GM12892 (cell line): ENCODE results near the gene NCAM1.

Experiments
- DNase-seq: peaks from one replicate; pipeline ENCODE4 v3.0.0; 2011; ENCODE audit not compliant: insufficient read length
- FAIRE-seq: peaks from 2 replicates; lab custom pipeline; 2011; peaks lifted over from hg19 to GRCh38; lab: Jason Lieb, UNC
- POLR2A ChIP-seq: IDR thresholded peaks from 2 replicates; pipeline ENCODE4 v1.6.1; 2011; ENCODE audit warnings: low read depth, low read length, control low read depth
- POLR2AphosphoS5 ChIP-seq: IDR thresholded peaks from 2 replicates; pipeline ENCODE4 v1.6.1; 2011; ENCODE audit warnings: low read depth, low read length, control low read depth
- TAF1 ChIP-seq: IDR thresholded peaks from 2 replicates; pipeline ENCODE4 v1.6.1; 2011; ENCODE audit warnings: low read depth, mild to moderate bottlenecking, control low read depth, low read length, borderline replicate concordance

Gene NCAM1

DNA sequence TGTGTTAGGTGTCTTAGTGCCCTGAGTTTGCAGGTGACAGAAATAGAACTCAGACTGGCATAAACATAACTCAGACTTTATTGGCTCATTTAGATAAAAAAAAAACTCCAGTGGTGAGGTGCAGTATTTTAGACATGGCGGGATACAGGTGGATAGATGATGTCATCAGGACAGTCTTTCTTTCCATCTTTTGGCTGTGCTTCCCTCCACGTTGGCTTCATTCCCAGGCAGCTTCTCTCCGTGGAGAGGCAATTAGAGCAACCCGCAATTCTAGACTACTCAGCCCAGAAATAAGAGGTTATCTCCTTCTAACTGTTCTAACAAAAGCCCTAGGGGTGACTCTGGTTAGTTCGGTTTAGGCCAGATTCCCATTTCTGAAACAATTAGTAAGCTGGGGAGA is 40.5 kb downstream of the NCAM1 start:
- no peak for TF ChIP-seq POLR2A
- no peak for TF ChIP-seq TAF1
- no peak for TF ChIP-seq POLR2AphosphoS5
- no peak for FAIRE-seq
- no peak for DNase-seq

DNA sequence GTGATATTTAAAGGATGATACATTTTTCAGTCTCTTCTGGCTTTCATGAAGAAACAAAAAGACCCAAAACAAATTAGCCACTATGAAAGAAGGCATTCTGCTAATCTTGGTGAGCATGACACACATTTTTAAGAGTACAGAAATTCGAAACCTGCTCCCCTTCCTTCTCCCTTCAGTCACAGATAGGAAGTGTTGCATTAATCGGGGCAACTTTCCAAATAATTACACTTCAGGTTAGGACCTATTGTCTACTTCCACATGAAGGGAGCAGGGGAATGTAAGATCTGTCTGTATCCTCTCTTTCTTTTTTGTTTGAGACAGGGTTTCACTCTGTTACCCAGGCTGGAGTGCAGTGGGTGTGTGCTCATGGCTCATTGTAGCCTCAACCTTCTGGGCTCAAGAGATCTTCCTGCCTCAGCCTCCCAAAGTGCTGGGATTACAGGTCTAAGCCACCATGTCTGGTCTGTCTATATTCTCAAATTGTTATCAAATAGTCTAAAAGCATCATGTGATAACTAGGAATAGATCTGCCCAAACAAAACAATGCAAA is 45.8 kb downstream of the NCAM1 start:
- DNase-seq (no peak), FAIRE-seq (no peak)
- no peak for TF ChIP-seq POLR2A
- TF ChIP-seq POLR2AphosphoS5 = no peak
- no peak for TF ChIP-seq TAF1

DNA sequence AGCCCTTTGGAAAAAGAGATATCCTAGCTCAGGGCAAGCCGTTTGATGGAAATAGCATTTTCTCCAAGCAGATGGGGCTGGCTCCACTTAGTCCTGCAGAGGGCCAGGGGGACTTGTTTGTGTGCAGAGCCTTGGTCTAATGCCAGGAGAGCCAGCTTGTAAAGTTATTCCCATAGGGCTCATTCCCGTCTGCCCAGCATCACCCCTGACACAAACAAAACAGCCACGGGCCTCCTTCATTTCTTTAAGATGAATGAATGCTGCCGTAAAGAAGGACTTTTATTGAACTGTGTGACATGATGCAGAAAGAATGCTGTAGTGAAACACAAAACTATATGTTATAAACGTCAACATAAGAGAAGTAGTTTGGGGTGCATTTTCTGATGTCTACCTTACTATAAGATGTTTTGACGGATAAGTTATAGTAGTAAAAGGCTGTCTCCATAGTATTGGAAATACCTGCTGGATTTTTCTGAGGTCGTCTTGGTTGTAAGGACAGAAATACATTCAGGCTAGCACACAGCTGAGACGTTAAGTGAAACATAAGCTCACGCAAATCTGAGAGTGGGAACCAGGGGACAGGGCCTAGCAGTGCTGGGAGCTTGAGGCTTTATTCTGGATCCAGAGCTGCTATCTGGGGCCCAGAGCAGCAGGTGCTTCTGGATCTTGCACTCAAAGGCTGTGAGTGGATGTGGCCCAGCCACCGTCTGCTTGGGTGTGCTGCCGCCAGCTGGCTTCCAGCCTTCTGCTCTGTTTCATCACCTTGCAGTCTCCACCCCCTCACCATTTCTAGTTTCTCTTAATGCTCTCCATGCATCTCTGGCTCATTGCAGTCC is 53.3 kb downstream of the NCAM1 start:
- no peak for FAIRE-seq
- TF ChIP-seq POLR2A (no peak), TAF1 (no peak), POLR2AphosphoS5 (no peak)
- DNase-seq = no peak

DNA sequence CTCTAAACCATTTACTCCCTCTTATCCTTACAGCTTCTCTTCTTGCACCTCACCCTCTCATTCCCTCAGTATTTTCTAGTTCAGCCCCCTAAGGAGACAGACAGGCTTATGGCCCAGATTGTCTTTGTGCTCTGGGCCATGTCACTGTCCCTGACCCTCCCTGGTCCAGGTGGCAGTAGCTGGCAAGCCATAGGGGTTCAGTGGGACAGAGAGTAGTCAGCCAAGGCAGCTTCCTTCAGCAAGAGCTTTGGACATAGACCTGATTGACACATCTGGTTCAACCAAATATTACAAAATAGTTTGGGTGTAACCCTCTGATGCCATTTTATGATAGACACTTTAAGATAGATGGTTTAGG is 53.9 kb downstream of the NCAM1 start:
- no peak for FAIRE-seq
- TF ChIP-seq TAF1 (no peak), POLR2A (no peak), POLR2AphosphoS5 (no peak)

DNA sequence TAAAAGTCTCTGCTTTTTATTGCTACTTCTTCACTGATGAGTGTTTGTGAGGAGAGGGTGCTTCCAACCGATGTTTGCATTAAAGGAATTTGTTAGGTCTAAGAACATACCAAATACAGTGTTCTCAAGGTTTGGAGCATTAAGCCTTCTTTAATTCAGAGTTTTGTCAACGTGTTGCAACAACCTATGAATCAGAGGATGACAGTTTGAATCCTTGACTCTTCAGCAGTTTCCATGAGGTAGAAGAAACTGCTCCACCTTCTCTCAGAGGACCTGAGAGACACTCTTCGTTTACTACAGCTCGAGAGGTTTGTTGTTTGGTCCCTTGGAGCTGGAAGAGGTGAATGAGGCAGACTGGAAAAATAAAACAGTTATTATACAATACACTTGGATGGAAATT is 55.7 kb downstream of the NCAM1 start:
- DNase-seq (no peak), FAIRE-seq (no peak)
- no peak for TF ChIP-seq TAF1
- no peak for TF ChIP-seq POLR2A
- no peak for TF ChIP-seq POLR2AphosphoS5

More for the DNA sequence above, 53.9 kb downstream of the NCAM1 start:
- DNase-seq = no peak

DNA sequence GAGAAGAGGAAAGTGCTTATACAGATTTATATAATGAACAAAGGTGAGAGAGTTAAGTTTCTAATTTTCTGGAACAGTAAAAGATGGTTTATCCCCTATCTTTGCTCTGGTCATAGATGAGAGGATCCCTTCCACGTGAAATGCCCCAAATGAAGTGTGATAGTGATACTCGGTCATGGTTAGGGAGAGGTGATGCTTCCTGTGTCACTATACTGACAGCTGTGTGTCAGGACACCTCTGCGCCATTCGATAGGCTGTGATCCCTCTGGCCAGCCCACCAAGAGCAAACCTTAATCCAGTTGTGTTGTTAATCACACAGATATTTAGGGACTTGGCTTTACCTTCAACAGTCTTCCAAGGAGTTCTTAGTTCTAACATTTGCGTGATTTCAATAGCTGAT is 57.7 kb downstream of the NCAM1 start:
- no peak for TF ChIP-seq TAF1
- TF ChIP-seq POLR2AphosphoS5 = no peak
- TF ChIP-seq POLR2A = no peak
- FAIRE-seq = no peak

DNA sequence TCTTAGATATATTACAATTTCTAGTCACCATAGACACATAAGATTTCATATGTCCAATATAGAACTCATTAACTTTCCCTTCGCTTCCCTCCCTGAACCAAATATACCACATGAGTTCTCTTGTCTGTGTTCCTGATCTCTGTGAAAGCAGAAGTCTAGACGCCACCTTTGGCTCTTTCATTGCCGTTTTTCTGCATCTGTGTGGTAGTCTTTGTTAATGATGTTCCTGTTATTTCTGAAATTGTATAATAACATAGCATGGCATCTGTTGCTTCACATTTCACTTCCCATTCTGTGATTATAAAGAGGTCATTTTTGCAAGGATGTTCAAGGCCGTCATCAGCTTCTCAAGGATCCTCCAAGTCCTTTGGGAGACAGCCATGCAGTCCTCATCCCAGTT is 58.5 kb downstream of the NCAM1 start:
- FAIRE-seq (no peak), DNase-seq (no peak)
- TF ChIP-seq POLR2AphosphoS5 = no peak
- no peak for TF ChIP-seq TAF1
- no peak for TF ChIP-seq POLR2A

More for the DNA sequence above, 57.7 kb downstream of the NCAM1 start:
- DNase-seq = no peak

DNA sequence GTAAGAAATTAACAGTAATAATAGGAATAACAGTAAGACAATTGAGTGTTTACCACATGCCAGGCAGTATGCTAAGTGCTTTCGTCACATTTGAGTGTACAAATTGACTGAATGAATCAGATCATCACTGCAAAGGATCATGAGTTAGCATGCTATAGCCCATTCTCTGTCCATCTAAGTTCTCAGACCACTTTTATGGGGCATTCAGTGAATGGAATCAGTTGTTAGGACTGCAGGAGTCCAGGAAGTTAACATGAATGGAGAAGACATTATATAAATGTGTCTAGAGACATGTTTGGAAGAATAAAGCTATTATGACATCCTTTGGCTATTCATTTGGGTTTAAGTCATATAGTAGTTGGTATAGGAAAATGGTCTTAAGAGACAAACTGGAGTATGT is 59.9 kb downstream of the NCAM1 start:
- TF ChIP-seq POLR2A (no peak), POLR2AphosphoS5 (no peak), TAF1 (no peak)
- FAIRE-seq (no peak), DNase-seq (no peak)

DNA sequence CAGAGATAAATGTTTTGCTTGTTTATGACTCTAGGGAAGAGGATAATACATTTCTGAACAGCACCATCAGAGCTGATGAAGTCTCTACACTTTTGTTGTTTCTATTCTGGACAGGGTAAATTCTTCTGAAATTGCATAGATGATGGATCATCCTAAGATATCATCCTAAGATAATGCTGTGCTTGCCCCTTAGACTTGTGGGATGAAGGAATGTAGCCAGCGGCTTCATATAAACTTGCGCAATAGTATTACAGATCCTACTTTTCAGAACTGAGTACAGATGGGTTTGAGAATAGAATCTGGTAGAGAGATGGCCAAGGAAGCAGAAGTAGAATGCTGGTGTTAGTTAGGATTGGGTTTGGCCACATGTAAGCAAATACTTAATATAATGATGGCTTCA is 61.0 kb downstream of the NCAM1 start:
- DNase-seq (no peak), FAIRE-seq (no peak)
- TF ChIP-seq TAF1 (no peak), POLR2A (no peak), POLR2AphosphoS5 (no peak)

DNA sequence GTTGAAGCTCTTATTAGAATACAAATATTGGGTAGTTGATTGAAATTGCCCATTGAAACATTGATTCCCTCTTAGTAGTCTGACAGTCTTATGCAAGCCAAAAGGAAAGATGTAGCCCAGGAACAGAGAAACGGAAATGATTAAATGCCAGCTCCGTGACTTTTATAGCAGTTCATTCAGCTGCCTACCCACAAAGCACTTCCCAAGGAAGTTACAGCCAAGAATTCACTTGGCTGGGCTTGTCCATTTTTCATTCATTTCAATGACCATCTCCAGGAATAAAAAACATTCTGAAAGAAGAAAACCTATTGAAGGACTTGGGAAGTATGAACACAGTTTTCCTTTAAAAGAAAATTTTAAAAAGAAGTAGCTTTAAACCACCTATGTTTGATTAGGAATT is 62.0 kb downstream of the NCAM1 start:
- DNase-seq (no peak), FAIRE-seq (no peak)
- TF ChIP-seq POLR2AphosphoS5 = no peak

DNA sequence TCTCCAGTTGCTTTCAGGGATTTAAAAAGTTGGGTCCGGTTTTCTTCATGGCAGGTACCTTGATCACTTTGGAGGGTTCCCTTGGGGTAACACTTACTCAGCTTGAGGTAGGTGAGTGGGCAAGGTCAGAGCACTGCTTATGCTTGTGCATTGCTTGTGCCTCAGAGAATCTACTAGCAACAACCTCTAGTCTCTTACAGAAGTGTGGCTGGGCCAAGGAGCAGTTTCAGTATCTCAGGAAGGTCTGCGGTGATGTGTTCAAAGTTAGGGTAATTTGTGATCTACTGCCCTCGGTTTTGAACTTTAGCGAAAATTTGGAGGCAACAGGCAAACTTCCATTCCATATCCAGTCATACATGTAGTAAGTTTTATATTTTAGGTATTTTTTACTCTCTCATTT is 62.8 kb downstream of the NCAM1 start:
- FAIRE-seq (no peak), DNase-seq (no peak)
- TF ChIP-seq POLR2AphosphoS5 = no peak

DNA sequence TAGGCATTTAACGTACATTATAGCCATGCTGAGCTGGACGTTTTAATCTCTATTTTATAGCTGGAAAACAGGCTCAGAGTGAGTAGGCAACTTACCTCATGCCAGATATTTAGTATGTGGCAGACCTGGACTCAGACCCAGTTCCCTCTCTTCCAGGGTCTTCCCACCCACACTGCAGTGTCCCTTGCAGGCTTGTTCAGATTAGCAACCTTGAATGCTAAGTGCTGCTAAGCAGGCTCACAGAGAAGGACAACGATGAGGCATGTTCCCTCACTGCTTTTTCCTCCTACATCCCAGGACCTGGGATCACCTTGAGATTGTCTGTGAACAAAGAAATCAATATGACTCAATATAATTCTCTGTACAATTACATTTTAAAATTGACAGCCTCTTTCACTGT is 65.6 kb downstream of the NCAM1 start:
- DNase-seq (no peak), FAIRE-seq (no peak)
- TF ChIP-seq POLR2A = no peak
- no peak for TF ChIP-seq POLR2AphosphoS5
